Colon (tissue), 2 donors: ENCODE results near the gene SLX1B.
"Not testable (repeated sequence)": the region's sequence is repeated elsewhere in the genome, so short reads cannot be mapped to it uniquely, and the experiment has no call there.

Experiments used
- FAIRE-seq: peaks from 2 replicates; lab custom pipeline; 2012; peaks lifted over from hg19 to GRCh38; lab: Jason Lieb, UNC
- donor health status: control.
- donor health status: control.

SLX1B gene

GRCh38 chr16:29454269-29454668 lies at the start of gene SLX1B, which contains the start of gene BOLA2:
Gene SLX1B, plus strand, starts transcription at chr16:29454533.
Gene BOLA2, minus strand, starts transcription at chr16:29454351. Its CDS starts 98 bp downstream, at chr16:29454253.
- peak; percentile 95 for FAIRE-seq

- not testable (repeated sequence) for FAIRE-seq
These were observed 49.1 kb upstream of the SLX1B start for GRCh38 chr16:29405249-29405648.

- not testable (repeated sequence) for FAIRE-seq
These were observed 30.7 kb upstream of the SLX1B start for GRCh38 chr16:29423587-29423986.

GRCh38 chr16:29425390-29425789 lies 28.9 kb upstream of the SLX1B start:
- FAIRE-seq = not testable (repeated sequence)

GRCh38 chr16:29453754-29454153 lies 579 bp upstream of the SLX1B start:
- FAIRE-seq = not testable (repeated sequence)

- not testable (repeated sequence) for FAIRE-seq
These were observed 495 bp downstream of the SLX1B start for GRCh38 chr16:29454828-29455227.

- FAIRE-seq = not testable (repeated sequence)
These were observed 3.3 kb downstream of the SLX1B start for GRCh38 chr16:29457660-29458059.

- not testable (repeated sequence) for FAIRE-seq
These were observed 5.6 kb downstream of the SLX1B start, which contains the start of gene SULT1A4 for GRCh38 chr16:29459706-29460646. Gene SULT1A4, plus strand, starts transcription at chr16:29459913. Its CDS starts 1,473 bp downstream, at chr16:29461386.

- not testable (repeated sequence) for FAIRE-seq
These were observed 6.3 kb downstream of the SLX1B start for GRCh38 chr16:29460647-29461030.

GRCh38 chr16:29465985-29466824 lies 11.9 kb downstream of the SLX1B start:
- not testable (repeated sequence) for FAIRE-seq

GRCh38 chr16:29466904-29467303 lies 12.6 kb downstream of the SLX1B start:
- FAIRE-seq = not testable (repeated sequence)

GRCh38 chr16:29467654-29468366 lies 13.5 kb downstream of the SLX1B start:
- not testable (repeated sequence) for FAIRE-seq

- not testable (repeated sequence) for FAIRE-seq
These were observed 15.3 kb downstream of the SLX1B start for GRCh38 chr16:29469660-29470059.

- not testable (repeated sequence) for FAIRE-seq
These were observed 17.7 kb downstream of the SLX1B start for GRCh38 chr16:29472065-29472464.

GRCh38 chr16:29482276-29482675 lies 27.9 kb downstream of the SLX1B start:
- FAIRE-seq = not testable (repeated sequence)

GRCh38 chr16:29506308-29506707 lies 52.0 kb downstream of the SLX1B start, which contains the start of gene NPIPB12:
Gene NPIPB12, minus strand, starts transcription at chr16:29506408.
- FAIRE-seq = not testable (repeated sequence)
